Tibial nerve (tissue), 4 donors: ENCODE data around the gene RHNO1. TPM values are rescaled to one million over a fixed set of nuclear protein-coding genes. Genes with fewer than 3 reads are reported as not detected.
"Not testable (repeated sequence)": the region's sequence is repeated elsewhere in the genome, so short reads cannot be mapped to it uniquely, and the experiment has no call there.

ENCODE experiments used
- DNase-seq, 2 donors: peaks; one replicate each; pipeline ENCODE4 v3.0.0-alpha.2; 2019; ENCODE audit warnings: low spot score in 2 of 2
- H3K27ac ChIP-seq, 4 donors: fragments of 200-600 bp; sonication (generic) in 3 of 4; one replicate each; pipeline ENCODE4 v1.5.1; 2017 to 2019; ENCODE audit warnings: mild to moderate bottlenecking in 1 of 4
- H3K27me3 ChIP-seq, 2 donors: fragments of 200-600 bp; sonication (generic) in 1 of 2; one replicate each; pipeline versions ENCODE4 v1.5.1 to v1.6.0; 2017 to 2019
- H3K36me3 ChIP-seq, 3 donors: fragments of 200-600 bp; sonication (generic); one replicate each; pipeline ENCODE4 v1.5.1; 2018 to 2019
- H3K4me1 ChIP-seq, 4 donors: fragments of 200-600 bp; sonication (generic) in 3 of 4; one replicate each; pipeline ENCODE4 v1.5.1; 2017 to 2019
- H3K4me3 ChIP-seq, 4 donors: fragments of 200-600 bp; sonication (generic) in 3 of 4; one replicate each; pipeline ENCODE4 v1.5.1; 2017 to 2019; ENCODE audit warnings: mild to moderate bottlenecking in 1 of 4, moderate library complexity in 1 of 4
- H3K9me3 ChIP-seq, 4 donors: fragments of 200-600 bp; sonication (generic) in 3 of 4; one replicate each; pipeline ENCODE4 v1.5.1; 2017 to 2019
- EP300 ChIP-seq, 2 donors: sonication (generic); formaldehyde crosslinking; IDR thresholded peaks; one replicate each; pipeline ENCODE4 v1.6.1; 2017; ENCODE audit warnings: antibody characterized with exemption in 2 of 2, mild to moderate bottlenecking in 1 of 2
- POLR2A ChIP-seq, 2 donors: fragments of 450-650 bp; IDR thresholded peaks; one replicate each; pipeline ENCODE4 v1.6.1; 2017; ENCODE audit warnings: antibody characterized with exemption in 2 of 2, mild to moderate bottlenecking in 2 of 2, moderate library complexity in 2 of 2
- WGBS, 2 donors: methylation state at CpG; one replicate each; pipeline ENCODE4 v1.1.5; 2018; 5-methylcytosine and 5-hydroxymethylcytosine counted together
- total RNA-seq, 4 donors: library from RNA; depleted of rRNA; stranded (reverse); fragments of >200 nt; gene quantifications; one replicate each; pipeline ENCODE4 v1.1.0, GENCODE V29; 2016
- TF ChIP-seq, protein P1 (sequence below), 5 experiments: fragments of 200-600 bp in 3 of 5; fragments of 450-650 bp in 2 of 5; sonication (generic) in 3 of 5; IDR thresholded peaks; one replicate each; pipeline ENCODE4 v1.5.1; 2016 to 2019; ENCODE audit warnings: antibody characterized with exemption in 5 of 5, mild to moderate bottlenecking in 3 of 5, moderate library complexity in 2 of 5

Gene RHNO1
- total RNA-seq, 4 donors from 2014 or later, result 5.4 to 13.8 (median 7.4) TPM

DNA sequence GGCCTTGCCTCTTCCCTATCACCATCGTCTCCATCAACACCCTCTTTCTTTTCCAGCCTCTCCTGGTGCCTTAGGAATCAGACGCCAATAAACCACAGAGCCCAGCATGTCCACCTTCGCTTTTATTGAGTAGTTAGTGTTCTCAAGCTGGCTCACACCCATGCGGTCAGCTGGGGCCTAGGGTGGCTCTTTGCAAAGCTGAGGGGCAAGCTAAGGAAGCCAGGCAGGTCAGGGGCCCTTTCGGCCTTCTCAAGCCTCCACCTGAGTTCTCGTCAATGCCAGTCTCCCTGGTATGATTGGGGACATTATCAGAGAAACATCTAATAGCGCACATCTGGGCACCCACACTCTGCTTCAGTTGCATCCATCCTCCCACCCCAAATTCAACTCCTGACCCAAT, 19.4 kb upstream of the RHNO1 start:
- TF ChIP-seq POLR2A (IDR thresholded peaks at IDR 0.05) (no peak), EP300 (IDR thresholded peaks at IDR 0.05) (no peak)
- TF ChIP-seq, protein P1, sequence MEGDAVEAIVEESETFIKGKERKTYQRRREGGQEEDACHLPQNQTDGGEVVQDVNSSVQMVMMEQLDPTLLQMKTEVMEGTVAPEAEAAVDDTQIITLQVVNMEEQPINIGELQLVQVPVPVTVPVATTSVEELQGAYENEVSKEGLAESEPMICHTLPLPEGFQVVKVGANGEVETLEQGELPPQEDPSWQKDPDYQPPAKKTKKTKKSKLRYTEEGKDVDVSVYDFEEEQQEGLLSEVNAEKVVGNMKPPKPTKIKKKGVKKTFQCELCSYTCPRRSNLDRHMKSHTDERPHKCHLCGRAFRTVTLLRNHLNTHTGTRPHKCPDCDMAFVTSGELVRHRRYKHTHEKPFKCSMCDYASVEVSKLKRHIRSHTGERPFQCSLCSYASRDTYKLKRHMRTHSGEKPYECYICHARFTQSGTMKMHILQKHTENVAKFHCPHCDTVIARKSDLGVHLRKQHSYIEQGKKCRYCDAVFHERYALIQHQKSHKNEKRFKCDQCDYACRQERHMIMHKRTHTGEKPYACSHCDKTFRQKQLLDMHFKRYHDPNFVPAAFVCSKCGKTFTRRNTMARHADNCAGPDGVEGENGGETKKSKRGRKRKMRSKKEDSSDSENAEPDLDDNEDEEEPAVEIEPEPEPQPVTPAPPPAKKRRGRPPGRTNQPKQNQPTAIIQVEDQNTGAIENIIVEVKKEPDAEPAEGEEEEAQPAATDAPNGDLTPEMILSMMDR (IDR thresholded peaks at IDR 0.05), result no peak
- no peak for DNase-seq
- Histone ChIP-seq H3K27me3 (no peaks in the 10 kb centered on the region), H3K27ac (no peak overlapping the region), H3K36me3 (peaks cover 0 to 8% (median 0%) of the 10 kb centered on the region in 3 donors), H3K4me3 (no peak overlapping the region), H3K9me3 (no peaks in the 10 kb centered on the region), H3K4me1 (peaks cover 0 to 12% (median 0%) of the 10 kb centered on the region in 4 donors)
- WGBS, 2 donors, result 88% methylated on average over 7 of the region's 7 CpGs

- peaks cover 0 to 5% (median 0%) of the 10 kb centered on the region in 4 donors for H3K4me1 ChIP-seq
- no peaks in the 10 kb centered on the region for H3K27me3 ChIP-seq
- peak overlapping the region in 2 of 4 donors; percentile 52 to 55 for H3K27ac ChIP-seq
- no peaks in the 10 kb centered on the region for H3K9me3 ChIP-seq
- TF ChIP-seq EP300 (IDR thresholded peaks at IDR 0.05) (no peak), POLR2A (IDR thresholded peaks at IDR 0.05) (no peak)
- TF ChIP-seq, protein P1 (IDR thresholded peaks at IDR 0.05), result no peak
- H3K4me3 ChIP-seq, result no peak overlapping the region
- no peak for DNase-seq
- WGBS, 2 donors, result 81 to 97% methylated on average over 2 of the region's 2 CpGs
- peaks cover 0 to 11% (median 0%) of the 10 kb centered on the region in 3 donors for H3K36me3 ChIP-seq
These were observed 18.7 kb upstream of the RHNO1 start for GRCh38 chr12:2858334-2858733.

GRCh38 chr12:2858944-2859421, 18.0 kb upstream of the RHNO1 start:
- H3K27me3 ChIP-seq, result no peaks in the 10 kb centered on the region
- TF ChIP-seq POLR2A (IDR thresholded peaks at IDR 0.05), result no peak
- no peak overlapping the region for H3K4me3 ChIP-seq
- no peak for DNase-seq
- peak overlapping the region in 2 of 4 donors; percentile 52 to 55 for H3K27ac ChIP-seq
- no peaks in the 10 kb centered on the region for H3K4me1 ChIP-seq
- no peaks in the 10 kb centered on the region for H3K9me3 ChIP-seq
- H3K36me3 ChIP-seq, result peaks cover 0 to 11% (median 0%) of the 10 kb centered on the region in 3 donors
- WGBS, 2 donors, result 46 to 73% methylated on average over 12 of the region's 12 CpGs

DNA sequence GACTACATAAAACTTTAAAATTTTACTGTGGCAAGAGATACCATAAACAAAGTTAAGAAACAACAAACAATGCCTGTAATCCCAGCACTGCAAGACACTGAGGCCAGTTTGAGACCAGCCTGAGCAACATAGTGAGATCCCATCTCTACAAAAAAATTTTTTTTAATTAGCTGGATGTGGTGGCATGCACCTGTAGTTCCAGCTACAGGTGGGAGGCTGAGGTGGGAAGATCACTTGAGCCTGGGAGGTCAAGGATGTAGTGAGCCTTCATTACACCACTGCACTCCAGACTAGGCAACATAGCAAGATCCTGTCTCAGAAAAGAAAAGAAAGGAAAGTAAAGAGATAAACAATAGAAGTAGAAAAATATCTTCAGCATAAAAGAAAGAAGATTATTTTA, 16.9 kb upstream of the RHNO1 start:
- H3K27me3 ChIP-seq, result no peaks in the 10 kb centered on the region
- TF ChIP-seq EP300 (IDR thresholded peaks at IDR 0.05) (no peak), POLR2A (IDR thresholded peaks at IDR 0.05) (no peak)
- TF ChIP-seq, protein P1 (IDR thresholded peaks at IDR 0.05), result no peak
- H3K9me3 ChIP-seq, result no peaks in the 10 kb centered on the region
- H3K36me3 ChIP-seq, result peaks cover 0 to 11% (median 0%) of the 10 kb centered on the region in 3 donors
- H3K27ac ChIP-seq, result no peak overlapping the region
- no peak for DNase-seq
- H3K4me1 ChIP-seq, result no peaks in the 10 kb centered on the region
- H3K4me3 ChIP-seq, result no peak overlapping the region

DNA sequence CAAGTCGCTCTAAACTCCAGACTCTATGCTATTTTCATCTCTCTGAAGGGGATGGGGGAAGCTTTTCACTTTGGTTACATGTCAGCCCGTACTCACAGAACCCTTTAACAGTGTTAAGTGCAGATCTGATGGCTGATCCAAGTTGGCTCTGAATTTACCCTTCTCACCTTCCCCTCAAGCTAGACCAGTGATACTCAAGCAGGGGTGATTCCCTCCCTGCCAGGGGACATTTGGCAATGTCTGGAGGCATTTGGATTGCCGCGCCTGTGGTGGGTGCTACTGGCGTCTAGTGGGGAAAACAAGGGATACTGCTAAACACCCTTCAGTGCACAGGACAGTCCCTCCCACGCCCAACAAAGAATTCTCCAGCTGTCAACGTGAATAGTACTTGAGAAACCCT, 14.1 kb upstream of the RHNO1 start:
- H3K36me3 ChIP-seq, result peaks cover 0 to 11% (median 0%) of the 10 kb centered on the region in 3 donors
- no peak overlapping the region for H3K27ac ChIP-seq
- TF ChIP-seq, protein P1 (IDR thresholded peaks at IDR 0.05), result no peak
- TF ChIP-seq EP300 (IDR thresholded peaks at IDR 0.05) (no peak), POLR2A (IDR thresholded peaks at IDR 0.05) (no peak)
- no peaks in the 10 kb centered on the region for H3K27me3 ChIP-seq
- H3K9me3 ChIP-seq, result no peaks in the 10 kb centered on the region
- no peak overlapping the region for H3K4me3 ChIP-seq
- no peaks in the 10 kb centered on the region for H3K4me1 ChIP-seq
- WGBS, 2 donors, result 90 to 92% methylated on average over 7 of the region's 7 CpGs
- DNase-seq, result no peak

- DNase-seq, H3K9me3 ChIP-seq, H3K27ac ChIP-seq, H3K4me3 ChIP-seq, H3K27me3 ChIP-seq, H3K36me3 ChIP-seq, H3K4me1 ChIP-seq: not testable (repeated sequence)
- WGBS, 2 donors, result 94 to 98% methylated on average over 7 of the region's 7 CpGs
These were observed 13.6 kb upstream of the RHNO1 start for GRCh38 chr12:2863402-2863801.
